Jurkat, Clone E6-1 (cell line): ENCODE measurements around the gene PRR5.

Experiments
- DNase-seq: peaks from one replicate; pipeline ENCODE4 v3.0.0-alpha.2; 2011; ENCODE audit warnings: low read depth, low spot score
- H3K4me3 ChIP-seq: 2 replicates; pipeline ENCODE4 v1.5.1; 2011; ENCODE audit warnings: mild to moderate bottlenecking, low read length, control low read depth, moderate library complexity

The PRR5 gene

GRCh38 chr22:44686873-44687600, 15.0 kb upstream of the PRR5 start:
- no peak overlapping the region for H3K4me3 ChIP-seq
- no peak for DNase-seq

DNA sequence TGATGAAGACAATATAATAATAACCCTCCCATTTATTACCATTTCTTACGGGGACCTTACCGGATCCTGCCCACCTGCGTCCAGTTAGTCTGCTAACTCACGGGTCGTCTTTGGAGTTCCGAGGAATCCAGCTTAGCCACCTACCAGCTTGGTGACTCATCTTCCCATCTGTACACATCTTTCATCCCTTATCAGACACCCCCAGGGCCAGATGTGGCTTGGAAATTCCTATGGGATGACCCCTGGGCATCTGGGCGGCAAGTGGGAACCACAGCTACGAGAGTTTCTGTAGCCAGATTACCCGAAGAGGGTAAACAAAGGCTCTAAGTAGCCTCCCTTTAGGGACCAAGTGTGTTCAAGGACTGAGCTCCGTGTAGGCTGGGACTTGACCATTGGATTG, 12.8 kb upstream of the PRR5 start:
- no peak overlapping the region for H3K4me3 ChIP-seq
- DNase-seq, result no peak

- H3K4me3 ChIP-seq, result no peak overlapping the region
- DNase-seq, result no peak
Observed at GRCh38 chr22:44689915-44690524, 12.0 kb upstream of the PRR5 start.

- DNase-seq, result no peak
Observed at GRCh38 chr22:44691796-44692661, 10.0 kb upstream of the PRR5 start.

GRCh38 chr22:44692662-44693007, 9.4 kb upstream of the PRR5 start:
- H3K4me3 ChIP-seq, result no peak overlapping the region
- no peak for DNase-seq

More at GRCh38 chr22:44691796-44692661, 10.0 kb upstream of the PRR5 start:
- H3K4me3 ChIP-seq, result no peak overlapping the region

- no peak for DNase-seq
- no peak overlapping the region for H3K4me3 ChIP-seq
Observed at GRCh38 chr22:44693145-44693544, 8.9 kb upstream of the PRR5 start.

- DNase-seq, result no peak
- H3K4me3 ChIP-seq, result no peak overlapping the region
Observed at GRCh38 chr22:44693756-44694155, 8.2 kb upstream of the PRR5 start.

DNA sequence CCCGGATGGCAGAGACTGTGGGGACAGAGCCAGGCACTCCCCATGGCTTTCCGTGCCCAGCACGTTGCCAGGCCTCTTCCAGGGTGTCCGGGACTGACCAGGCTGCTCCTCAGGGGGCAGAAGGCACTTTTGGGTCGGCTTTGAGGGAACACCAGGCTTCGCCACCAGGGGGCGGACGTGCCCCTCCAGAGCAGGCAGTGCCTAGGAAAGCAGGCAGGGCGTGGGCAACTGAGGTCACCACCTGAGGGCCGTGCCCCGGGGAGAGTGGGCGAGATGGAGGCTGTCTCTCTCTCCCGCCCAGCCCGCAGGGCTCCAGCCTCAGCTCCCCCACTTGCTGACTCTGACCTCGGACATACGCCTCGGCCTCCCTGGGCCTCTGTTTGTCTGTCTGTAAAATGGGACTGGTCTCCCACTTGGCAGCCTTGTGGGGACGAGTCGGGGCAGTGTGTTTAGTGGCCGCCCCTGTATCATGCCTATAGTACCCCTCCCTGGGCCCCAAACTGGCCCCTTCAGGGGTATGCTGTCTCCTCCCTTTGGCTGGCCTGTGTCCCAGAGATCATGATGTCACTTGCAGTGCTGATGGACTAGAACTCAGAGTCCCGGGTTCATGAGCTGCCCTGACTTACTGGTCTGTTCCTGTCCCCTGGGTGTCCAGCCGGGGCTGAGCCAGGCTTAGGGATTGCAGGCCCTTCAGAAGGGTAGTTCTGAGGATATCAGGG, 4.4 kb upstream of the PRR5 start:
- no peak overlapping the region for H3K4me3 ChIP-seq
- DNase-seq, result peak; percentile 50

- no peak for DNase-seq
- H3K4me3 ChIP-seq, result no peak overlapping the region
Observed at GRCh38 chr22:44698531-44699421, 3.2 kb upstream of the PRR5 start.

DNA sequence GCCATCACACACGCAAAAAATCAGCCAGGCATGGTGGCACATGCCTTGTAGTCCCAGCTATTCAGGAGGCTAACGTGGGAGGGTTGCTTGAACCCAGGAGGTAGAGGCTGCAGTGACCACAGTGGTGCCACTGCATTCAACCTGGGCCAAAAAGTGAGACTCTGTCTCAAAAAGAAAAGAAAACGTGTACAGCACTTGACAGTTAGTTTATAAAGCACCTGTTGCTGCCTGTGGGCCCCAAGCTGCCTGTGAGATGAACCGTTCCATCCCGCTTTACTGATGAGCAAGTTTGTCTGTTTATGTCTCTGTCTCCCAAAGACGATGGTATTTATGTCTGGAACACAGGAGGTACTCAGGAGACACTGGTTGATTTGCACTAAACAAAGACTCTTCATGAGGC, 1.5 kb upstream of the PRR5 start:
- no peak for DNase-seq
- no peak overlapping the region for H3K4me3 ChIP-seq

DNA sequence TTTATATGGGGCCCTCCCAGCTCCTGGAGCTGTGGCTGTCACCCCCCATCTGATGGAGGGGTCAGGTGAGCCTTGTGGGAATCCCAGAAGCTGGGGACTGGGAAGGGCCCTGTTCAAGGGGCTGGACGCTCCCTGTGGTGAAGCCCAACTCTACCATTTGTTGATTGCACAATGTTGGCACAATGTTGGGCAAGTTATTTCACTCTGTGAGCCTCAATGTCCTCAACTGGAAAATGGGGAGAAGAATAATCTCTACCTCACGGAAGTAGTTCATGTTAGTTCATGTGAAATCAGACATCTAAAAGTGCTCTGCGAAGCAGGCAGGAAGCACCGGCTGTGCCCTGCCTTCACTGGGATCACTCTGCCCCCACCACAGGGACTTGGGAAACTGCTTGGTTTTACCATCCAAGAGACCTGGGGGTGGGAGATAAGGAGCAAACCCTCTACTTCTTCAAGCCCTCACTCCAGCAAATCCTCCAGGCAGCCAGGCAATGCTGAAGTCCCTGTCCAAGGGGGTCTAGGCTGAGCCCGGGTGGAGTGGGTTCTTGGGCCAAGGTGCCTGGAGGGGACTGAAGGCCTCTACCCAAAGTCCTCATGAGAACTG, 715 bp upstream of the PRR5 start:
- DNase-seq, result no peak
- H3K4me3 ChIP-seq, result peak overlapping the region; percentile 32

GRCh38 chr22:44702479-44703198, 635 bp downstream of the PRR5 start:
- DNase-seq, result no peak

GRCh38 chr22:44703255-44703870, 1.4 kb downstream of the PRR5 start:
- peak overlapping the region; percentile 52 for H3K4me3 ChIP-seq
- no peak for DNase-seq

More at GRCh38 chr22:44702479-44703198, 635 bp downstream of the PRR5 start:
- H3K4me3 ChIP-seq, result peak overlapping the region; percentile 52

- DNase-seq, result no peak
Observed at GRCh38 chr22:44704159-44705021, 2.4 kb downstream of the PRR5 start.

DNA sequence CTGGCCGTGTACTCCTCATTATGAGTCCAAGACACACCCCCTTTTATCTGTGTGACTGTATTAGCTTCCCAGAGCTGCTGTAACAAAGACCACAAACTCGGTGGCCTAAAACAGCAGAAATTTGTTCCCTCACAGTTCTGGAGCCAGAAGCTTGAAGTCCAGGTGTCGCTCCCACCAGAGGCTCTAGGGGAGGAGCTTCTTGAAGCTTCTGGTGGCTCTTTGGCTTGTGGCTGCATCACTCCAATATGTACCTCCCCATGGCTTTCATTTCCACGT, 3.0 kb downstream of the PRR5 start:
- no peak overlapping the region for H3K4me3 ChIP-seq
- DNase-seq, result no peak

More at GRCh38 chr22:44704159-44705021, 2.4 kb downstream of the PRR5 start:
- H3K4me3 ChIP-seq, result no peak overlapping the region

GRCh38 chr22:44706488-44706887, 4.5 kb downstream of the PRR5 start:
- no peak for DNase-seq

More at GRCh38 chr22:44706488-44706887, 4.5 kb downstream of the PRR5 start:
- H3K4me3 ChIP-seq, result no peak overlapping the region
